ENCODE results near the gene PSAP. TPM values are rescaled to one million over a fixed set of nuclear protein-coding genes. Genes with fewer than 3 reads are reported as not detected.
"Not testable (repeated sequence)": the region's sequence is repeated elsewhere in the genome, so short reads cannot be mapped to it uniquely, and the experiment has no call there.

PSAP gene
- 787 and 1,464 TPM in 2 replicates for total RNA-seq

- DNase-seq (ENCODE audit: low read depth), result peak; percentile 93
These were observed at the start of gene PSAP for GRCh38 chr10:71850743-71851464. PSAP (minus strand) TSS chr10:71851251; CDS start chr10:71851221, 30 bp downstream.

DNA sequence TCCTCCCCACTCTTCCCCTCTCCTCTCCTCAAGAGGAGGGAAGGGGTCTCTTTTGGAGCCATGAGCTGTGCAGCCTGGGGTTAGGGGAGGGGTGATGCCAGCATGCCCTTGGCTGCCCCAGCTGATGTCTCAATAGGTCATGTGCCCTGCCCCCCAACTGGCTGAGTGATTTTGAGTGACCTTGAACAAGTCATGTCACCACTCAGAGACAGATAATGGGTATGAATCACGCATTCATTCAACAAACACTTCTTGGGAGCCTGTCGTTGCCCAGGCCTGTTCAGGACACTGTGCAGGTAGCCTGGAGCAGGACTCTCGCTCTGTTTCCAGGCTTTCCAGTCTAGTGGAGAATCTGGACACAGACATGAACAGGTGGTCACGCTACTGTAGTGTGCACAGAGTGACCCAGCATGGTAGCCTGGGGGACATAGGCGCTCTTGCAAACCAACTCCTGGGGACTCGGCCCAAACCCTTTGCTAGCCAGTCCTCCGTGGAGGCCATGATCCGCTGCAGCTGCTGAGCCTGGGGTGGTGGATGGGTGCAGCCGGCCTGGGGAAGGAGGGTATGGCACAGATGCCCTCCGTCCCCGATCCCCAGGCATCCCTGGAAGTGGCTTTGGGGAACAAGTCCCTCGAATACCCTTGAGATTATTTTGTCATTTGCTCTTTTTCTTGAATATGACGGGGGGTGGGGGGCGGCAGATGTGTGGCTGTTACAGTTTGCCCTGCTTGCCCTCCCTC is 49.6 kb upstream of the PSAP start:
- no peak for DNase-seq (ENCODE audit: low read depth)

DNA sequence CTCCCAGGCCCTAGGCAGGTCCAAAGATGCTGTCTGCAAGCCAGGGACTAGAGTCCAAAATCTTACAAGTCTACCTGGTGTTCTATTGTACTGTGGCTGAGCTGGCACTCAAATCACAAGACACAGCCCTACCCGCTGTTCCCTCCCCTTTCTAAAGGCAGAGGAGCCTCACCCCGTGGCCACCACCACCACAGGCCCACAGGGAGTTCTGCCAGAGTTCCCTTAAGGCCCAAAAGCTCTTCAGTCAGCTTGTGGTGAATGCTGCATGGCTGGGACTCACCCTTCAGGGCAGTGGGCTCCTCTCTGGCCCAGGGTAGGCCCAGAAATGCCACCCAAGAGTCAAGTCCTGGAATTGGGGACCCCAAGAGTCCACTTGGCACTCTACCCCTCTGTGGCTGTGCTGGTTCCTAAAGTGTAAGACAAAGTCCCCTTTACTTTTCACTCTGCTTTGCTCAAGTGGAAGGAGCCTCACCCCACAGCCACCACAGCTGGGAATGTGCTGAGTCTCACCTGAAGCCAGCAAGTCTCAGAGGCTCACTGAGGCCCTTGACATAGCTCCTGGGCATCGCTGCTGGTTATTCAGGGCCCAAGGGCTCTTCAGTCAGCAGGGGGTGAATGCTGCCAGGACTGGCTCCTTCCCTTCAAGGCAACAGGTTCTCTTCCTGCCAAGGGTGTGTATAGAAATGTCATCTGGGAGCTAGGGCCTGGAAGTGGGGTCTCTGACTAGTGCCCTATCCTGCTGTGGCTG is 48.8 kb upstream of the PSAP start:
- DNase-seq (ENCODE audit: low read depth), result no peak

DNA sequence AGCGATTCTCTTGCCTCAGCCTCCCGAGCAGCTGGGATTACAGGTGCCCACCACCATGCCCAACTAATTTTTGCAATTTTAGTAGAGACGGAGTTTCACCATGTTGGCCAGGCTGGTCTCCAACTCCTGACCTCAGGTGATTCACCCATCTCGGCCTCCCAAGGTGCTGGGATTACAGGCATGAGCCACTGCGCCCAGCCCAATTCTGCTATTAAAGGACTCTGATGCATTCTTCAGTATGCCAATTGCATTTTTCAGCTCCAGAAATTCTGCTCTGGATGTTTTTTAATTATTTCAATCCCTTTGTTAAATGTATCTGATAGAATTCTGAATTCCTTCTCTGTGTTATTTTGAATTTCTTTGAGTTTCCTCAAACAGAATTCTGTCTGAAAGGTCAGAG is 47.3 kb upstream of the PSAP start:
- not testable (repeated sequence) for DNase-seq (ENCODE audit: low read depth)

DNA sequence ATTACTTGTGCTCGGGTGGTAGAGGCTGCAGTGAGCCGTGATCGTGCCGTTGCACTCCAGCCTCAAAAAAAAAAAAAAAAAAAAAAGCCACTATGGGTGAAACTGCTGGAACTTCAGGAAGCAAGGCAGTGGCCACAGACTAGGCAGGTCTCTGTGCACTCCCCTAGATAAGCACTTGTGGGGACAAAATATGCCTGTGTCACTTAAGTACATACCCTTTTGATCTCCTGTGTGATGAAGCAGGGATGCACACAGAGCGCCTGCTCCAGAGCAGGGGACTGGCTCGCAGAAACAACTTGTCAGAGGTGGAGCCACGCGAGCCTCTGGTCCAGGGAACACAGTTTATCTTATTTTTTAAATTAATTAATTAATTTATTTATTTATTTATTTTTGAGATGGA is 42.9 kb upstream of the PSAP start:
- no peak for DNase-seq (ENCODE audit: low read depth)

DNA sequence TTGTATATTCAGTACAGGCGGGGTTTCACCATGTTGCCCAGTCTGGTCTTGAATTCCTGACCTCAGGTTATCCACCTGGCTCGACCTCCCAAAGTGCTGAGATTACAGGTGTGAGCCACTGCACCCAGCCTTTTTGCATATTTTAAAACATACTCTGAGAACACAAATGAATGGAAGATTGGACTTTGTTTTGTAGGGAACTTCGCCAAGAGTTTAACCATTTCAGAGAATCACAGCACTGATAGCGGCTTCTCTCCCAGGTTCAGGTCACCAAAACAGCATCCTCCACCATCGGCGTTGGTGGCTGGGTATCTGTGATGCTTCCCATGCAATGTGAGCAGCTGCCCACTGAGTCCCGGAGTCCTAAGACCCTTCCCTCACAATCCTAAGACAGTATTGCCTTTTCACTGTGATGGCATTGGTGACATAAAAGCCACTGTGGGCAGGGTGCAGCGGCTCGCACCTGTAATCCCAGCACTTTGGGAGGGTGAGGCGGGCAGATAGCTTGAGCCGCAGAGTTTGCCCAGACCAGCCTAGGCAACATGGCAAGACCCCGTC is 42.3 kb upstream of the PSAP start:
- DNase-seq (ENCODE audit: low read depth), result no peak

DNA sequence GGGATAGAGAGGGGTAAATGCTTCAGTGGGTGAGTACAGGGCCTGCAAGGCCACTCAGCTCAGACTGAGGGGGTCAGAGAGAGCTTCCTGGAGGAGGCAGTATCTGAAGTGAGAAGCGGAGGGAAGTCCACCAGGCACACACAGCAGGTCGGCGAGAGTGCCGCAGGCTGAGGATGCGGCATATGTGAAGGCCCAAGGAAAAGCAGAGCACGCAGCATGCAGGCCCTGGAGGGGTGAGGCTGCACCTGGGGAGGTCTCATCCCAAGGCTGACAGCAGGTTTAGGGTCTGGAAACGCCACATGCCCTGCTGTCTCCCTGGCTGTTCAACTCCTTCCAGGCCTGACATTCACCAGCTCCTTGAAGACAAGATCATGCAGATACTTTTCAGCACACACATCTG is 40.4 kb upstream of the PSAP start:
- DNase-seq (ENCODE audit: low read depth), result no peak

DNA sequence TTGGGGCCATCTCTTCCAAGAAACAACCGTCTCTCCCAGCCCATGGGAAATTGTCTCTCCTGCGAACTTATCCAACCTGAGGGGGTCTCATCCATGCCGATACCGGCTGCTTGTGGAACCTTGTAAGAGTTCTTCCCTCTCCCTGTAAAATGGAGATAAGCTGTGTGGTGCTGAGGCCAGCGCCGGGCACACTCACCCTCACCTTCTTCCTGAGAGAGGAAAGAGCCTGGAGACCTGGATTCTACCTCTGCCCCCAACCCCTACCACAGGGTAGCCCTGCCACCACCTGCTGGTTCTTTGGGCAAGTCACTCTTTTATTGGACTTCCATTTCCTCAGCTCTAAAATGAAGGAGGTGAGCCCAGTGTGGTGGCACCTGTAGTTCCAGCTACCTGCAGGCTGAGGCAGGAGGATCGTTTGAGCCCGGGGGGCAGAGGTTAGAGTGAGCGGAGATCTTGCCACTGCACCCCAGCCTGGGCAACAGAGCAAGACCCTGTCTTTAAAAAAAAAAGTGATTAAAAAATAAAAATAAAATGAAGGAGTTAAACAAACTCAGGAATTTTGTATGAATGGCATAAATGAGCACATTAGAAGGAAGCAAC is 38.4 kb upstream of the PSAP start:
- no peak for DNase-seq (ENCODE audit: low read depth)

DNA sequence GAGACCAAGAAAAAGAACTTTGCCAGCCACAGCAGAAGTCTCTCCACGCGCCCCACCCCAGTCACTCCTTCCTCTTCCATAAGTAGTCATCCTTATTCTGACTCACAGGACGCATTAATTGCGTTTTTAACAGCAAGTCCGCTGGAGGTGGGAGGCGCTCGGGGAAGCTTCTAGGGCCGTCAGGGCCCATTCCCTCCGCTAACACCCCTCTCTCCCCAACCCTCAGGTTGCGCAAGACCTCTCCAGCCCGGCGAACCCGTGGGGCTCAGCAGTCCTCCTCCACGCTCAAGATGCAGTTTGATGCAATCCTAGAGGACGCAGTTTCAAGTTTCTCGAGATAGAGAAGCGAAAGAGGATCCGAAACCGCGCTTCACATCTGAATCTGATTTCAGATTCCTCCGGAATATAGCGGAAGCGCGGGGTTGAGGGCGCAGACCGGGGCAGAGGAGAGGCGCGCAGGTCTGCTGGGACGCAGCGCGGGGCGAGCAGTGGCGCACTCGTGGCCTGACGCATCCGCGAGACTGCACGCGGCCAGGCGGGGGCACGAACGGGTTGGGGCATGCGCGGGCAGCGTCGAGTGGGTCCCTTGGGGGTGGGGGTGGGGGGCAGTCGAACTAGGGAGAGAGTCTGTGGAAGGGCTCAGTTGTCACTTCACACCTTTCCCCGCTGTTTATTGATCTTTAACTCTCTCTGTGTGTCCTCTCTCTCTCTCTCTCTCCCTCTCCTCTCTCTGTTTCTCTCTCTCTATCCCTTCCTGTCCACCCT is 37.8 kb upstream of the PSAP start:
- peak; percentile 90 for DNase-seq (ENCODE audit: low read depth)

DNA sequence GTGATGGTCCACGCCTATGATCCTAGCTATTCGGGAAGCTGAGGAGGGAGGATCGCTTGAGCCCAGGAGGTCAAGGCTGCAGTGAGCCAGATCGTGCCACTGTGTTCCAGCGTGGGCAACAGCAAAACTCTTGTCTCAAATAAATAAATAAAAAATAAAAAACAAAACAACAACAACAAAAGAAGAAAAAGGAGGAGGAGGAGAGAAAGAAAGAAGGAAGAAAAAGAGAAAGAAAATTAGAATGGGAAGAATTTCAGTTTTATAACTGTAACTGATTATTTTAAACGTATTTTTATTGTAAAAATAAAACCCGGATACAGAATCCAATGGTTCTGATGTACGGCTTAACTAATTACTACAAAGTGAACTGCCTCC is 37.2 kb upstream of the PSAP start:
- no peak for DNase-seq (ENCODE audit: low read depth)

DNA sequence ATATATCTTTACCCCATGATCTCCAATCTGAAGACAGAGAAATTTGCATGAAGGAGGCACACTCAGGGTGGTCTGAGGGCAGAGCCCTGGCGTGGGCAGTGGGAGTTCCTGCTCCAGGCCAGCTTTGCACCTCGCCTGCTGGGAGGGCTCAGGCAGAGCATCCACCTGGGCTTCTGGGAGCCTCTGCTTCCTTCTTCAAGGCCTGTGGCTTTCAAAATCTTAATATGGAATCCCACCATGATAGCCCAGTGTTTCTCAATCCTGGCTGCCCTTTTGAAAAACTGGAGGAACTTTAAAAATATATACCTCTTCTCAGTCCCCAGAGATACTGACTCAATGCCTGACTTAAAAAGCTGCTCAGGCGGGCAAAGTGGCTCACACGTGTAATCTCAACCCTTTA is 36.7 kb upstream of the PSAP start:
- no peak for DNase-seq (ENCODE audit: low read depth)

GRCh38 chr10:71882813-71883659 is 32.0 kb upstream of the PSAP start:
- no peak for DNase-seq (ENCODE audit: low read depth)

GRCh38 chr10:71881647-71882355 is 30.8 kb upstream of the PSAP start:
- no peak for DNase-seq (ENCODE audit: low read depth)

- not testable (repeated sequence) for DNase-seq (ENCODE audit: low read depth)
These were observed 30.2 kb upstream of the PSAP start for GRCh38 chr10:71881307-71881624.

DNA sequence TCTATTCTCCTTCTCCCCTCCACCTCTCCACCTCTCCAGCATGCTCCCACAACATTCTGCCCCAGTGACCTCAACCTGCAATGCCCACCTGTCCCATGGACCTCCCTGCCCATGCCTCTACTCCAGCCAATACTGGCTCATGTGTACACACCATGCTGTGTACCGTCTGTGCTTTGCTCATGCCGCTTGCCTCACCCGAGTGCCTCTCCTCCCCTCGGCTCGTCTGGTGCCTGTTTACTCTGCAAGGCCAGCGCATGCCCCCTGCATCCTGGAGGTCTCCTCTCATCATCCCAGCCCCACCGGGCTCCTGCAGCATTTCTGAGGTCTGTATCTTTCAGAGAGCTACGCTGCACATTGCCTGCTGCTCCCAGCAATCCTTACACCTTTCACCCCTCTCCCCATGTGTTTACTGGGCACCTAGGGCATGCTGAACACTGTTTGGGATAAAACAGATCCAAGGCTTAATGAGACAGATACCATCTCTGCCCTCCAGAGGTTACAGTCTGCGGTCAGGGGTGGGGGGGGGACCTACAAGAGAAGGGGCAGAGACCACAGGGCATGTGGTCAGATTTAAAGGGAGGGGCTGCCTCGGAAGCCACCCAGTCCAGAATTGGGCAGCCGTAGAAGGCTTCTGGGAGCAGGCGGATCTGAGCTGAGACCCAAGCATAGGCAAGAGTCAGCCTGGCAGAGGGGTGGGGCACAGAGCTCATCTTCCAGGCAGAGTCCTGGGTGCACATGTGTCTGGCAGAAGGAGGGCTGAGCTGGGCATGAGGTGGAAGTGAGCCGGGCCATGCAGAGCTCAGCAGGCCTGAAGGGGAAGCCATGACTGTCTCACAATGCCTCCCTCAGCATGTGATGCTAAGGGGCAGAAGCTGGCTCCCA is 29.6 kb upstream of the PSAP start:
- DNase-seq (ENCODE audit: low read depth), result no peak

DNA sequence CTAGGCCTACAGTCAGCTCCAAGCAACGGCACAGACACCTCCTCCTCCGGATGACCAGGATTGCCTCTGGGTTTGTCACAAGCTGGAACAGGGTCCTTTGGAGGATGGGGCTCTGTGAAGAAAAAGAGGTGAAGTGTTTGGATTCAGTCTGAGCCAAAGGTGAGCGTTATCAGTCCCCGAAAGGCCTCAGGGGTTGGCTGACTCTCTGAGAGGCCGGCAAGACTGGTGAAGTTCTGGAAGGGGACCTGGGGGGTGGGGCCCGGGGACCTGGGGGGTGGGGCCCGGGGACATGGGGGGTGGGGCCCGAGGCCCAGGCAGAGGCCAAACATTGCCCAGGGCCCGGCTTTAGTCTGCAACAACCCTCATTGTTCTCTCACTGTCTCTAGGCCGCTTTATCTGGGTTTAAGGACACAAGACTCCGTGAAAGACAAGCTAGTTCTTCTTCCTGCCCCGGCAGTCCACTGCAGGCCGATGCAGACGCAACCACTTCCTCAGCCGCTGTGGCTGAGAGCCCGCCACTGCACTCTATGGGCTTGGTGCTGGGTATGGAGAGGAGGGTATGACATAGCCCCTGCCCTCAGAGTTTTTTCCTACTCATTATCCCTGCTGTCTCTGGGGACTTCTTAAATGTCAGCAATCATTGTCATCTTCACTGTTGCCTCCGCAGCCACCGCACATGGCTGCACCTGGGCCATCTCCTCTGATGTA is 27.4 kb upstream of the PSAP start:
- no peak for DNase-seq (ENCODE audit: low read depth)

GRCh38 chr10:71877821-71878220 is 26.8 kb upstream of the PSAP start:
- DNase-seq (ENCODE audit: low read depth), result no peak

DNA sequence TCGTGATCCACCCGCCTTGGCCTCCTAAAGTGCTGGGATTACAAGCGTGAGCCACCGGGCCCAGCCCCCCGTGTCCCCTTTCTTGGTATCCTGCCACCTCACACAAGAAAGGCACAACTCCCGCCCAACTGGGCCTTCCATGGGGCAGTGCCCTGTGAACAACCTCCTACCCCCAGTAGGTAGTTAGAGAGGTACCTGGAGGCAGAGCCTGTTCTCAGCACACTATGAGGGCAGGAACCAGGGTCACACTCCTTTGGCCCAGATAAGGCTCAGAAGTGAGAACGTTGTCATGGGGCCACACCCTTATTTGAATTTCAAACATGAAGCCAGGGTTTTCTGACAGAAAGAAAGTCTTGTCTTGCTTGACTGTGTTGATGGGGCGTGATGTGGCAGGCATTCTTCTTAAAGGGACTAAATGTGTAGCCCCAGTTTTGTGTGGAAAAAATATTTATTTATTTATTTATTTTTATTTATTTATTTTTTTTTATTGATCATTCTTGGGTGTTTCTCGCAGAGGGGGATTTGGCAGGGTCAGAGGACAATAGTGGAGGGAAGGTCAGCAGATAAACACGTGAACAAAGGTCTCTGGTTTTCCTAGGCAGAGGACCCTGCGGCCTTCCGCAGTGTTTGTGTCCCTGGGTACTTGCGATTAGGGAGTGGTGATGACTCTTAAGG is 23.8 kb upstream of the PSAP start:
- DNase-seq (ENCODE audit: low read depth), result not testable (repeated sequence)
